Fibroblast of the conjunctiva (primary cell): ENCODE data around the gene IWS1.
"Not testable (repeated sequence)": the region's sequence is repeated elsewhere in the genome, so short reads cannot be mapped to it uniquely, and the experiment has no call there.

Source experiments
- DNase-seq: peaks from one replicate; pipeline ENCODE4 v3.0.0-alpha.2; 2010; ENCODE audit warnings: low read depth

IWS1 gene

DNA sequence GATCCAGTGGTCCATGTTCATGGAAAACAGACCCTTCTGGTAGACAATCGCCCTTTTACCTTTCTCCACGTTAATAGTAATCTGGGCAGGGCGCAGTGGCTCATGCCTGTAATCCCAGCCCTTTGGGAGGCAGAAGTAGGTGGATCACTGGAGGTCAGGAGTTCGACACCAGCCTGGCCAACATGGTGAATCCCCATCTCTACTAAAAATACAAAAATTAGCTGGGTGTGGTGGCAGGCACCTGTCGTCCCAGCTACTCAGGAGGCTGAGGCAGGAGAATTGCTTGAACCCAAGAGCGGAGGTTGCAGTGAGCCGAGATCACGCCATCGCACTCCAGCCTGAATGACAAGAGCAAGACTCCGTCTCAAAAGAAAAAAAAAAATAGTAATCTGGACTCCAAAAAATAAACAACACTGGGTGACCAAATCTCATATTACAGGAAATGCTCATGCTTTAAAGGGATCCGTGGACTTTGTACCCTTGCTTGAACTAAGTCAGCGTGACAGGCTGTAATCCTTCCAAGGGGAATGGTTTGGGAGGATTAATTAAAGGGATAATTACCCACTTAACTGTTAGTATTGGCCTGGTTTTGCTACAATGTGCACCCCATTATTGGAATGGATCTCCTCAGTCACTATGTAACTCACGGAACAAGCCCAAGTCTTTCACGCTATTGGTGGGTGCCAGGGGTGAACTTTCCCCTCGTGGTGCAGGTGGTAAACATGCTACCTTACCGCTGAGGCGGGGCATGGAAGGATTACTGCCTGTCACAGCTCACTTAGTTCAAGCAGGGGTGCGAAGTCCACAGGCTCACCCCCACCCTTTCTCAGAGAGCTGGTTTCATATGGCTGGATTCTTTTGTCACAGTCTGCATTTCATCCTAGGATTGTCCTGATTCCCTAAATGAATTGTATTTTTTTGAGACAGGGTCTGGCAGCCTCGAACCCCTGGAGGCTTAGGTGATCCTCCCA is 71.4 kb downstream of the IWS1 start:
- no peak for DNase-seq

DNA sequence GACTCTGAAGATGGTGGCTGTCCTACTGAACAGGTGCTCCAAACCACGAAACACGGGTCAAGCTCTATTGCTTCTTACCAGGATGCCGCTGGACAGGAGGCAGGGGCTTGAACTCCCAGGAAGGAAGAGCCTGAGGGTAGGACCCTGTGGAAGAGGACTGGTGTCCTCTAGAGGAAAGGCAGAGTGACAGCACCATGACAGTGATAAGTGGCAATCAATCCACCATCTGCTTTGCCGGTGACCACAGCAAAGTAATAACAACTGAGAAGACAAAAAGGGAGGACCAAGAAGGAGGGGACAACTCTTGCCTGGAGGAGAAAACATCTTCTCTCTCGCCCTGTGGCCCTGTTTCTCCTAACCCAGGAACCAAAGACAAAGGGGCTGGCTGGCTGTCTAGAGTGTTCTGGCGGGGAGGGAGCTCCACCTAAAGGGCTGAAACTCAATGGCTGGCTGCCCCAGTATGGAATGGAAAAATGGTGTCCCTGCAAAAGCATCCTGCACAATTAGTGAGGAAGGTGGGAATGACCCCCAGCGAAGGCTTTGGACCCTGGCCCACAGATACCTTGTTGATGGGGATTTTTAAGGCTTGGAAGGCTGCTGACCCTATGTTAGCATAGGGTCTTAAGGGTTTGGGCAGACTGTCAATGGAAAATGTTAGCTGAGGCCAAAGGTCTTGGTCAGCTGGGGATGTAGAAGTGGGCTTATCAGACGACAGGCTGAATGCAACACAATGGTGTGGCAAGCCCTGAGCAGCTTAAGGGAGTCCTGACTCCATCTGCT is 72.7 kb downstream of the IWS1 start:
- no peak for DNase-seq

DNA sequence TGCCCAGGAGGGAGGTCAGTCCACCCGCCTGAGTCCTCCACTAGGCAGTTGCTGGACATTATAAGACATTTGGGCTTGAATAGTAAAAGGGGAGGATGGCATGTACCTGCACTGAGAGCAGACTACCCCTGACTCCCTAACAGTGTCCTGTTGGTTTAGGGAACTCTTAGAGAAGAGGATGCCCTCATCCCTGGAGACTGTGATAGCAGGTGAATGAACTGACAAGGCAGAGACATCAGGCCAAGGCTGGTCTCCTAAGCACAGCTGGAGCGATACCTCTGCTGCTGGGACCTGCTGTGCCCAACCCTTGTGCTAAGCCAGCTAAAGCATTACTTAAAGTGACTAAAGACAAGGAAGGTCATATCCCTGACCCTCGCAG is 73.3 kb downstream of the IWS1 start:
- DNase-seq = no peak

DNA sequence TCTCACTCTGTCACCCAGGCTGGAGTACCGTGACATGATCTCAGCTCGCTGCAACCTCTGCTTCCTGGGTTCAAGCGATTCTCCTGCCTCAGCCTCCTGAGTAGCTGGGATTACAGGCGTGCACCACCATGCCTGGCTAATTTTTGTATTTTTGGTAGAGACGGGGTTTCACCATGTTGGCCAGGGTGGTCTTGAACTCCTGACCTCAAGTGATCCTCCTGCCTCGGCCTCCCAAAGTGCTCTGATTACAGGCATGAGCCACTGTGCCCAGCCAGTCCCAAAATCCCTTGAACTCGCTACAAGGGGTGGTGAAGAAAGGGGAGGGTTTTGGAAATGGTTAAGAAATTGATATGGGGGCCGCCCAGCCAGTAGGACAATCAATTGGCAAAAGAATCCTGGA is 73.9 kb downstream of the IWS1 start:
- not testable (repeated sequence) for DNase-seq

DNA sequence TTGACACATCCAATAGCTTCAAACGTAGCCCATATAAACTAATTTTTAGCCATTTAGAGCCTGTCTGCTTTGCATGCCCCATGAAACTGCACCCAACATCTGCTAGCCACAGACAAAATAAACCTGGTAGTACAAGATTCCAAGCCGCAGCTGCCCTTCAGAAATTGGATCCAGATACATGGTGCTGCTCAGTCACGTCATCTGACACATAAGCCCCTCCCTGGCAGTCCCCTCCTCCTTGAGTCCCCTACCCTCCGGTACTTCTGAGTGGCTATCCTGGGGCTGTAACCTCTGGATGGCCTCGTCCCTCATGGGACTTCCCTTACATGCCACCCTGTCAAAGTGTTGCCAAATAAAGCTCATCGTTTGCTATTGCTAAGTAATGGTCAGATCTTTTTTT is 74.3 kb downstream of the IWS1 start:
- DNase-seq = no peak

DNA sequence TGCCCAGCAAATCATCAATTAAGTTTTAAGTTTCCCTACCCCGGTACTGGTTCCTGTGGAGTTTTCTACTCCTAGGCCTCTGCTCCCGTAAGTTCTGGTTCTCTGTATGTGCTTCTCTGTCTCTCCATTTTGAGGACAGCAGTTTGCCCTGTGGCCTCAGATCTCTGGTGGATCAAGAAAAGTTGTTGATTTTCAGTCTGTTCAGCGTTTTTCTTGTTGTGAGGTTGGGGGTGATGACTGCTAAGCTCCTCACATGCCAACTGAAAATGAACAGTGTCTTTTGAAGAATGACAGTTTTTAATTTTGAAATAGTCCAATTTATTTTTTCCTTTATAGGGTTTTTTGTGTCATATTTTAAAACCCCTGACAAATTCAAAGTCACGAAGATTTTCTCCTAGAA is 76.4 kb downstream of the IWS1 start:
- DNase-seq = no peak

DNA sequence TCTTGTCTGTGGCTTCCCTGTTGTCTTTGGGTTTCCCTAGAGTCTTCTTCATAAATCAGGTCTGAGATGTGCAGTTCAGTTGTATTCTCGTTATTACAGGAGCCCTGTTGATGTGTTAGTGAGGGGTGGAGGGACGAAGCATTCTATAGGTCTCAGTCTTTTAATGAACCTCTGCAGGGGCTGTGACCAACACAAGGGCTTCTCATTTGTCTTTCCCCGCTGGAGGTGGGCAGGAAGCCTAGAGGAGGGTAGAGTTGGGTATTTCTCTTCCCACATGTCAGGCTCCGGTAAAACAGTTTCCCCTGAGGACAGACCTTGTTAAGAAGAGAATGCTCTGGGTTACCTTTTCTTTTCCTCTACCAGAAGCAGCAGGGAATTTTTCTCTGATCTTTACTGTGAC is 76.9 kb downstream of the IWS1 start:
- no peak for DNase-seq

DNA sequence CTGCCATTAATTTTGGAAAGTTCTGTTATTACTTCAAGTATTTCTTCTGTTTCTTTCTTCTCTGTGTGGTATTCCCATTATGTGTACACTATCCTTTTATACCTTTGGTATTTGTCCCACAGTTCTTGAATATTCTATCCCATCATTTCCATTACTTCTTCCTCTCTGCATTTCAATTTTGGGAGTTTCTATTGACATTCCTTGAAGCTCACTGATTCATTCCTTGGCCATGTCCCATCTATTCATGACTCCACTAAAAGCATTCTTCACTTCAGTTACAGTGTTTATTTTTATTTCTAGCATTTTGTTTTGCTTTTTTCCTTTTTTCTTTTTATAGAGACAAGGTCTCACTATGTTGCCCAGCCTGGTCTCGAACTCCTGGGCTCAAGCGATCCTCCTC is 77.8 kb downstream of the IWS1 start:
- no peak for DNase-seq

DNA sequence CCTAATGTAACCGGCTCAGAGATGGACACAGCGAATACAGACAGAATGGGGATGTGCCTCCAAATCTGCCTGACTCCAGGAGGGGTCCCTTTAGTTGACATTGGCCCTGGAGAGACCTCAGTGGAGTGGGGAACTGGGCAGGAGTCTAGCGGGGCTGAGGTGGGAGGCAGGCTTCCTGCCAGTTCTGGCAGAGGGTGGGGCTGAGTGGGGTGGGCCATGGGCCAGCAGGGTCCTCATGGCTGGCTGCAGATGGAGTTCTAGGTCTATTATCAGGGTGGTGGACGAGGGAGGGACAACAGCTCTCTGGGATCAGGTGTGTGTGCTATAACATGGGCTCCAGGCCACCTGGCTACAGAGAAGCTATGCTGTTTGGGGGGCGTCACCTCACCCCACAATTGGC is 86.9 kb downstream of the IWS1 start:
- DNase-seq = no peak

DNA sequence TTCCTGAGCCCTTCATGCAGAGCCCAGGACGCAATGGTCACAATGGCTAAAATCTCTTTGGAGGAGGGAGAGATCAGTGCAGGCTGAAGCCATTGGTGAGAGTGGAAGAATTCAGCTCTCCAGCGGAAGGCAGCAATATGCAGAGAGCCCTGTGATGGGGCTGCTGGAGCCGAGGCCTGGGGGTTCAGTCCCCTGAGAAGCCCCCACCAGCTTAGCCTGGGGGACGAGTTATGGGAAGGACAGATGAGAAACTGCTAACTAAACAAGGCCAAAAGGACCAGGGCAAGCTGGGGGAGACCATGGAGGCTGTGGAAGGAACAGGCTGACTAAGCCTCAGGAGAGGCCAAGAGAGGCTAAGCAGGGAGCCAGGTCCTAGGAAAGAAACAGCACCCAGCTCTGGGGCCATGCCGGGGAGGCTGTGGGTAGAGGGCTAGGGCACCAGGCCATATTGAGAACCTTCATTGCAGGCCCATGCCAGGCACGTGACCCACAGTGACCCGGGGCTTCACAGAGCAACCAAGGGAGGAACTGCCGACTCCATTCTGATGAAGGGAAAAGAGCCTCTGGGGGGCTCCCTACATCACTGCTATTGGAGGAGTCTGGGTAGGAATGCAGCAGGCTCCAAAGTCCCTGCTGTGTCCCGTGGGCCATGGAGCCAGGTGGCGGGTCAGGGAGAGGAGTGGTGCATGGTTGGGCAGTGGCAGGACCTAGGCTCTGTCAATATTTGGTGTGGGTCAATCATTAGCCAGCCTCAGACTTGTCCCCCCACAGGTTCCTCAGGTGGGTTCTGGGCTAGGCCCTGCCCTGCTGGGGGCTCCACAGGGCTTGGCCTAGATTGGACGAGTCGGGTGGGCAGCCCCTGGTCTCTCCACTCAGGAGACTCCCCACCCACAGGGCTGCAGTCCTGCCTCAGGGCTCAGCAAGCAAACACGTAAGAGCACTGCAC is 88.2 kb downstream of the IWS1 start:
- DNase-seq = no peak

DNA sequence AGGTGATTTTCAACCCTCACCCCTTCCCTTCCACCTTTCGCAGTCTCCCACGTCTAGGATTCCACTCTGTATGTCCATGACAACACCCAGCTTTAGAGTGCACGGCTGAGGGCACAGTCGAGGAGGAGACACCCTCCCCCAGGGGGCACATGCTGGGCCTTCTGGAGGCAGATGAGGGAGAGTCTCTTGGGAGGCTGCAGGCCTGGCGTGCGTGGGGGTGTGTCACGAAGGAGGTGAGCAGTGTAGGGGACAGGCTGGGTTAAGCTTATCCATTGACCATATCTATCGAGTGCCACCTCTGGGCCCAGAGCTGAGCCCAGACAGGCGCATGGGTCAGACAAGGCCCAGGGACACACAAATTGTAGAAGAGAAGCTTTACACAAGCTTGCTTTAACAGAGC is 89.2 kb downstream of the IWS1 start:
- no peak for DNase-seq

DNA sequence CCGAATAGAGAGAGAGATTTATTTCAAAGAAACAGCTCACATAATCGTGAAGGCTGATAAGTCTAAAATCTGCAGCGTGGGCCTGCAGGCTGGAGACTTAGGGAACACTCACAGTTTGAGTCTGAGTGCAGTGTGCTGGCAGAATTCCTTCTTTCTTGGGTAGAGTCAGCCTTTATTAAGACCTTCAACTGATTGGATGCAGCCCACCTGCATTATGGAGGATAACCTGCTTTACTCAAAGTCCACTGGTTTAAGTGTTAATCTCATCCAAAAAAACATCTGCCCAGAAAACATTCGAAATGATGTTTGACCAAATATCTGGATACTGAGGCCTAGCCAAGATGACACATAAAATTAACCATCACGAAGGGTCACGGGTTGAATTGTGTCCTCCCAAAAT is 91.8 kb downstream of the IWS1 start:
- no peak for DNase-seq

DNA sequence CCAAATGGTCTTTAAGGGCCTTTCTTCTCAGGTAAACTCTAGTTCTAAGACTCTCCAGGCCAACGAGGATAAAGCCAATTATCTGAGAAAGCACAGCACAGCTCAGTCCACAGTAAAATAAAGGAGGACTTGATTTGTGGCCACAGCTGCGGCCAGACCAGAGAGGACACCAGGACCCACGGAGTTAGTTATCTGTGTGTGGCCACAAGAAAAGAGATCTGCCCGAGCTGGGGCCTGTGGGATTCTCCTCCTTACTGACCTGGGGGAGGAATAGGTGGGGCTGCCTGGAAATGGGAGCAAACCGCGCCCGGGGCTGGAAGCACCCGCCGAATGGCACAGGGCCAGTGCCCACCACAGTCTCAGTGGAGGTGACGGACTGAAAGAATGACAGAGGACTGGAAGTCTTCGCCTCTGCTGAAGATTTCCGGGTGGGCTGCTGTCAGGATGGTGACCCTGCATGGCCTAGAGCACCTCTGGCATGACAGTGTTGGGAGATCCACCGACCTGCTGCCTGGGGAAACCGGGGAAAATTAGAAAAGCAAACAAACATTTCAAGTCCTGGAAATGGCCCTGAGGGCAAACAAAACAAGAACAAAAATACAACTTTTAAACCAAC is 94.8 kb downstream of the IWS1 start:
- no peak for DNase-seq
